GM12801 (cell line): Measurements from ENCODE around the gene YARS1.

Source experiments
- CTCF ChIP-seq: IDR thresholded peaks from one replicate; pipeline ENCODE4 v1.5.1; 2011; ENCODE audit warnings: control low read depth; ENCODE audit not compliant: insufficient read length; ENCODE audit errors: extremely low read depth

Gene YARS1

GRCh38 chr1:32764826-32765569, 52.2 kb downstream of the YARS1 start:
- TF ChIP-seq CTCF = no peak

- no peak for TF ChIP-seq CTCF
These were observed 53.9 kb downstream of the YARS1 start for GRCh38 chr1:32763221-32763620.

GRCh38 chr1:32761936-32762335, 55.2 kb downstream of the YARS1 start:
- no peak for TF ChIP-seq CTCF

GRCh38 chr1:32761253-32761877, 55.8 kb downstream of the YARS1 start:
- TF ChIP-seq CTCF = no peak

GRCh38 chr1:32759997-32760623, 57.0 kb downstream of the YARS1 start:
- TF ChIP-seq CTCF = no peak

- TF ChIP-seq CTCF = no peak
These were observed 57.6 kb downstream of the YARS1 start for GRCh38 chr1:32759521-32759981.

GRCh38 chr1:32758795-32759430, 58.2 kb downstream of the YARS1 start:
- TF ChIP-seq CTCF = no peak
